Left renal cortex interstitium (tissue), 4 donors: Measurements from ENCODE around the gene RARRES2. TPM values are rescaled to one million over a fixed set of nuclear protein-coding genes. Genes with fewer than 3 reads are reported as not detected.

Experiments
- DNase-seq, 4 donors: peaks; one replicate each; pipeline ENCODE4 v3.0.0-alpha.2; 2013; ENCODE audit warnings: low read depth in 4 of 4, low spot score in 2 of 4, missing footprints in 1 of 4
- polyA plus RNA-seq, 4 donors: library from polyadenylated mRNA; unstranded; fragments of 120-200 nt; gene quantifications; one replicate each; pipeline ENCODE4 v1.2.1, GENCODE V29; 2013; ENCODE audit not compliant: insufficient read length in 4 of 4

Gene RARRES2
- polyA plus RNA-seq, 4 donors: 46.3 to 91.8 (median 55.6) TPM

DNA sequence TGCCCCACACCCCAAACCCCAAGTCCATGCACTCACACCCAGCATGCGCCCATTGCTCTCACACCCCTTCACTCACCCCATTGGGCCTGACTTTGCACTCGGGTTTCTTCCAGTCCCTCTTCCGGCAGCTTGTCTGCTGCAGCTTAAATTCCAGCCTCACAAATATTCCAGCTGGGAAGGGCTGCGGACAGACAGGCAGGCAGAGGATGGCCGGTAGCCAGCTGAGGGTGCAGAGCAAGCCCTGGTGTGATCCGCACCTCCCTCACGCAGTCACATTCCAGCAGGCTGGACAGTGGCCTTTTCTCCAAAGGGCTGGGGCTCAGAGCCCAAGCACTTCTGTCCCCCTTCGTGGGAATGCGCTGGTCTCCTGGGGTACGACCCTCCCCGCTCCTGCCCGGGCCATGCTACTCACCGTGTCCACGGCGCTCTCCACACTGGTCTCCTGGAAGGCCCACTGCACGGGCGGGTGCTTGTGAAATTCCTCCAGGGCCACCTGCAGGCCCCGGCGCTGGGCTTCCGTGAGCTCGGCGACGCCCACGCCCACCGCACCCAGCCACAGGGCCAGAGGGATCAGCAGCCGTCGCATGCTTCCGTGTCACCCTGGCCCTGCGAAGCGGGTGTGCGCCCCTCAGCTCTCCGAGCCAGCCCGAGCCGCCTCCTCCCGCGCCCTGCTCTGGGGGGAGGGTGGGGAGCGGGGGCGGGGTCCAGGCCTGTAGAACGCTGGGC, 1.2 kb downstream of the RARRES2 start:
- DNase-seq: no peak

DNA sequence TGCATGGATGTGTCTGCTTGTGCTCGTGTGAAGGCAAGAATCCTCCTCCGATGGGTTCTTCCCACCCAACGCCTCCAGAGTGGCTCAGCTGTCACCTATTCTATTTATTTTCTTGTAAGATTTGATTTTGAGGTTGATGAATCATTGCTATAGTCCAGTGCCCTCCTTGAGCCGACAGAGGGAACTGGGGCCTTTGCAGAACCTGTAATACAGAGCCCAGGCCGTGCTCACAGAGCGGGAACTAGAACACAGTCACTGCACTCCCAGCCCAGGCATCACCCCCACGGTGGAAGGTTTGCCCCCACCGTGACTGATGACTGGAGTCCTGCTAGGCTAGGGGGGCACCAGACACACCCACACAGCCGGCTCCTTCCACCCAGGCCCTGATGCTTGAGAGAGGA, 2.0 kb downstream of the RARRES2 start:
- DNase-seq: no peak

DNA sequence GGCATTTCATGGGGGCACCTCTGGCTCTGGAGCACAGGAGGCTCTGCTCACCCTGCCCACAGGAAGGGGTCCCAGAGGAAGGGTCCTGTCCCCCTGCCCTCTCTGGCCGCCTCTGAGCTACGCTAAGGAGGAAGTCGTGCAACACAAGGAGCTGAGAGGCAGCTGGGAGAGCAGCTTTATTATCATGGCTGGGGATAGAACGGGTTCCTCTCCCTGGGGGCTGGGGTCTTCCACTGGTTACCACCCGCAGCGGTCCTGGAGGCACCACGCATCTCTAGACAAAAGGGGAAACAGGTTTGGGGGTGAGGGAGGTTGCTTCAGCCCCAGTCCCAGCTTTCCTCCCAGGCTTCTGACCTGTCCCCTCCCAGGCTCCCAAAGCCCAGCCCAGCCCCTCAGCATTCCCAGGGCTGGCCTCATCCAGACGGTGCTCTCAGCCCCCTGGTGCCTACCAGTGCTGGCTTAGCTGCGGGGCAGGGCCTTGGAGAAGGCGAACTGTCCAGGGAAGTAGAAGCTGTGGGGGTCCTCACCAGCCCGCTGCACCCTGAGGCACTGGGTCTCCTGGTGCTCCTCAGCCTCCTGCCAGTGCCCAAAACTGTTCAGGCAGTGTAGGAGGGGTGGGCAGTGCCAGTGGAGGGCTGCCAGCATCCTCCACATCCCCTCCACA, 3.1 kb downstream of the RARRES2 start:
- no peak for DNase-seq

DNA sequence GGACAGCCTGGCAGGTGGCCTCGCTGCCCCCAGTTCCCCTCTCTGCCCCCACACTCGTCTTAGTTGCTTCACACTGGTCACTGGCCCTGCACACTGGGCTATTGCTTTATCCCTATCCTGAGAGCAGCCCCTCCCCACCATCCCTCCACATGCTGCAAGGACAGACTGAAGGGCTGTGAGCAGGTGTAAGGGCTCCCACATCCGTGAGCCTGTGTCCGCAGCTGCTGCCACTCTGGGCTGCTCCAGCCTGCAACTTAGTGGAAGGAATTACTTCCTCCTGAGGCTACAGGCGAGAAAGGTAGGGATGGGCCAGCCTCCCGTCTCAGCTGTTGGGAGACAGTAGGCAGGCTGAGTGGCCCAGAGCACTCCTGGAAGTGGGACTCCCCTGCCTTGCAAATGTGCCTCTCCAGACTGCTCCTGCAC, 3.8 kb downstream of the RARRES2 start:
- no peak for DNase-seq

DNA sequence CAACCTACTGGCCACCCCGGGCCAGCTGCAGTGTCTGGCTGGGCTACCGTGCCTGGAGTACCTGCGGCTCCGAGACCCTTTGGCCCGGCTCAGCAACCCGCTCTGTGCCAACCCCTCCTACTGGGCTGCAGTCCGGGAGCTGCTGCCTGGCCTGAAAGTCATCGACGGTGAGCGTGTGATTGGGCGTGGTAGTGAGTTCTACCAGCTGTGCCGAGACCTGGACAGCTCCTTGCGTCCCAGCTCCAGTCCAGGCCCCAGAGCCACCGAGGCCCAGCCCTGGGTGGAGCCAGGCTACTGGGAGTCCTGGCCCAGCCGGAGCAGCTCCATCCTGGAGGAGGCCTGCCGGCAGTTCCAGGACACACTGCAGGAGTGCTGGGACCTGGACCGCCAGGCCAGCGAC, 4.2 kb downstream of the RARRES2 start:
- no peak for DNase-seq

DNA sequence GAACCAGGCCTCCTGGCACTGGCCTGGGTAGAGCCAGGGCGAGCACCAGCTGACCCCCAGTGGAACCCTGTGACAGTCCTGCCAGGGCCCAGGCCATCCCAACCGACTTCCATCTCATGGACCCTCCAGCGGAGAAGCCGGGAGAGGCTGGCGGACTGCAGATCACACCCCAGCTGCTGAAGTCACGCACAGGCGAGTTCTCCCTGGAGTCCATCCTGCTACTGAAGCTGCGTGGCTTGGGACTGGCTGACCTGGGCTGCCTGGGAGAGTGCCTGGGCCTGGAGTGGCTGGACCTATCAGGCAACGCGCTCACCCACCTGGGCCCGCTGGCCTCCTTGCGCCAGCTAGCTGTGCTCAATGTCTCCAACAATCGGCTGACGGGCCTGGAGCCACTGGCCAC, 4.7 kb downstream of the RARRES2 start:
- DNase-seq: no peak

DNA sequence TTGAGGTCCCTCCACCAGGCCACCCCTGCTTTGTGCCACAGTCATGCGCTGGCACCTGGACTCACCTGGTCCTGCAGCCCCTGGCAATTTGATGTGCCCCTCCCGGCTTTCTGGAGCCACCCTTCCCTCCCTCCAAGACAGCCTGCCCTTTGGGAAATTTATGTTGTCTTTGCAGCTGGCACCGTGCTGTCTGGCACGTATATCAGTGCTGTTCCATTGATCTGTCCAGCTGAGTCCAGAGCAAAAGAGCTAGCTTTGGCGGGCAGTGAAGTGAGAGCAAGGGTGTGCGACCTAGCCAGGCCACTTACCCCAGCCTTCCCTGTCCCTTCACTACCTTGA, 5.7 kb downstream of the RARRES2 start:
- no peak for DNase-seq

DNA sequence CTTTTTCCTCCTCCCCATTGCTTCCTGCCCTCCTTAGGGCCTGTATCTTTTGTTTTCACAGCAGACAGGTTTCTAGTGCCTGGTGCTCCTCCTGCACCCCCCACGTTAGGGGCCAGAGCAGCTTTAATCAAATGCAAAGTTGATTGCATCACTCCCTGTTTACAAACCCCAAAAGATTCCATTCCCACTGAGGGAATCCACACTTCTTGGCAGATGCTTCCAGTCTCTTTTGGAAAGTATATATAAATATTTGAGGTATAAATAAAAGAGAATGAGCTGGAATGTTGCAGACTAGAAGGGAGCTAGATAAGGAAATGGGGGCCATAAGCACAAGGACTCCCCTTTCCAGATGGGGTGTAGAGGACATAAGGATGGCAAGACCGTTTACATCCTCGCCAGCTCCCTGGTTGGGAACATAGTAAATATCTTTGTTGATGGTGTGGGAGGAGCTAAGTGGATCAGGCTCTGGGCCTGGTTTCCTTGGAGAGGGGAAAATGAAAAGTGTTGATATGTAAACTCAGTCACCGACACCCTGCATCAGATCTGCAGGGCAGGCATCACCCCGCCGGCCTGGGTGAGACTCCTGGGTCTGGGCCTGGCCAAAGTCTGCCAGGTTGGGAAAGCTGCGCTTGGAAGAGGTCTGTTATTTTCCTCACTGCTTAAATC, 6.2 kb downstream of the RARRES2 start:
- no peak for DNase-seq

DNA sequence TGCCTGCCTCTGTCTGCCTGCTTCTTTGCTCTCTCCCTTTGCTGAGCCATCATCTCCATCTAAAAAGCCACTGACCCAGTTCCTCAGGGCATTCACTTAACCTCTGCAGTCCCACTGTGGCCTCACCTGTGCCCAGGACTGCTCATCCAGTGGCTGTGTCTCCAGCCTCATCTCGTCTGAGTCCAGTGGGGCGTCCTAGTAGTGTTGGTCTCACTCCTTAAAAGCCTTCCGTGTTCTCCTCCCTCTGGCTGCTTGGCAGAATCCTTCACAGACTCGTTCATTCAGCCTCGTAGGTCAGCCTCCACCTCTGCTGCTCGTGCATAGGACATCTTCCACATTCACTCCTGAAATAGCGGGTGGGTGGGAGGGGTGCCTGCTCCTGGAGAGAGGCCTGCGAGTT, 7.3 kb downstream of the RARRES2 start:
- no peak for DNase-seq

DNA sequence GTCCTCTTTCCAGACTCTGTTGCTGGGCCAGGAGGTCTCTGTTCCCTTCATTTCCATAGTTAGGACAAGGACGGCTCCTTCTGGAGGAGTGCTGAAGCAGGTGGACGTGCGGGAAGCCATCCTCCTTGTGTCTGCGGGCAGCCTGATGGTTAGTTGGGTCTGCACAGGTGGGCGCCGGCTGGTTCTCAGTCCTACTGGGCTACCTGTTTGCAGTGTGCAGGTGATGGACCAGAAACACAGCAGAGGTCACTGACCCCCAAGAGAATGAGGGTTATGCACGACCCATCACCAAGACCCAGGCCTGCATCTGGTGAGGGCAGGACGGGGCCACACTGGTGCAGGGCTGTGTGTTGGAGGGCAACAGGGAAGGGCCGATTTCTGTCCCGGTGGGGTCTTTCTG, 7.8 kb downstream of the RARRES2 start:
- no peak for DNase-seq

DNA sequence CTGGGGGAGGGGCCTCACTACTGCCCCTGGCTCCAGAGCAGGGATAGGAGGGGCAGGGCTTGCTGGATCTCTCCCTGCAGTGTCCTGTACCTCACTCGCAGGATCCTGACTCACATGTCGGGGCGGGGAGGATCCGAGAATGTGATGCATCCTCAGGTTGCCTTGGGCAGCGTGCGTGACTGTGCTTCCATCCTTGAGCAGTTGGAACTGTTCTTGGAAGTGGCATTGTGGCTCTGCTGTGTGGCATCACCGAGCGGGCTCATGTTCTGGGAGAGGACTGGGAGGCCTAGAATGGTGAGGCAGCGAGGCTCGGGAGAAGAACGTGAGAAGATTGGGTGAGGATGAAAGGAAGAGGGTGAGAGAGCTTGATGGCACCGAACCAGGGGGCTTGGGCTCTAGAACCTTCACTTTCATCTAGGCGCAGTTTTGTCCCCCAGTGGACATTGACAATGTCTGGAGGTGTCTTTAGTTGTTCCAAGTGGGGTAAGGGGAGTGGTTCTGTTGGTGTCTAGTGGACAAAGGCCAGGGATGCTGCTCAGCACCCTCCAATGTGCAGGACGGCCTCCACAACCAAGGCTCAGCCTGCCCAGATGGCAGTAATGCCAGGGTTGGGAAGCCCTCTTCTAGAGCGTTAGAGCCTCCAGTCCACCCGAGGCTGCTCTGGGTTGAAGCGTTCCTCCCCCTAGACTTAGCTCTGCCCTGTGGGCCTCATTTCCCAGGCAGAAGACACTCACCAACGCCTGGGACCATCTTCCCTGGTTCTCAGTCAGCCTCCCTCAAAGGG, 8.4 kb downstream of the RARRES2 start:
- no peak for DNase-seq

DNA sequence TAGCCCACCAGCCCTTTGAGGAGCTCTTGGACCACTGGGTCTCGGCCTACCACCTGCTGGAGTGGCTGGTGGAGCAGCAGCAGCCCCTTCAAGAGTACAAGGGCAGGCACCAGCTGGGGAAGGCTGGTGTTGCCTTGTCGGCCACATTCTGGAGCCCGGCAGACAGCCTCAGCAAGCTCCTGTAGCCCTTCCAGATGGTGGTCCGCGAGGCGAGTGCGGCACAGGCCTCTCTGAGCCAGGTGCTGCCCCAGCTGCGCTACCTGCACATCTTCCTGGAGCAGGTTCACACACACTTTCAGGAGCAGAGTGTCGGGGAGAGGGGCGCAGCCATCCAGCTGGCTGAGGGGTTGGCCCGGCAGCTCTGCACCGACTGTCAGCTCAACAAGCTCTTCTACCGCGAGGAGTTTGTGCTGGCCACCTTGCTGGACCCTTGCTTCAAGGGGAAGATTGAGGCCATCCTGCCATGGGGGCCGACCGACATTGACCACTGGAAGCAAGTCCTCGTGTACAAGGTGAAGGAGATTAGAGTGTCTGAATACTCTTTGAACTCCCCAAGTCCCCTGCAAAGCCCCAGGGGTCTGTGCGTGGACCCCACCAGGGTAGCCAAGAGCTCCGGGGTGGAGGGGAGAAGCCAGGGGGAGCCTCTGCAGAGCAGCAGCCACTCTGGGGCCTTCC, 11.1 kb downstream of the RARRES2 start:
- no peak for DNase-seq

DNA sequence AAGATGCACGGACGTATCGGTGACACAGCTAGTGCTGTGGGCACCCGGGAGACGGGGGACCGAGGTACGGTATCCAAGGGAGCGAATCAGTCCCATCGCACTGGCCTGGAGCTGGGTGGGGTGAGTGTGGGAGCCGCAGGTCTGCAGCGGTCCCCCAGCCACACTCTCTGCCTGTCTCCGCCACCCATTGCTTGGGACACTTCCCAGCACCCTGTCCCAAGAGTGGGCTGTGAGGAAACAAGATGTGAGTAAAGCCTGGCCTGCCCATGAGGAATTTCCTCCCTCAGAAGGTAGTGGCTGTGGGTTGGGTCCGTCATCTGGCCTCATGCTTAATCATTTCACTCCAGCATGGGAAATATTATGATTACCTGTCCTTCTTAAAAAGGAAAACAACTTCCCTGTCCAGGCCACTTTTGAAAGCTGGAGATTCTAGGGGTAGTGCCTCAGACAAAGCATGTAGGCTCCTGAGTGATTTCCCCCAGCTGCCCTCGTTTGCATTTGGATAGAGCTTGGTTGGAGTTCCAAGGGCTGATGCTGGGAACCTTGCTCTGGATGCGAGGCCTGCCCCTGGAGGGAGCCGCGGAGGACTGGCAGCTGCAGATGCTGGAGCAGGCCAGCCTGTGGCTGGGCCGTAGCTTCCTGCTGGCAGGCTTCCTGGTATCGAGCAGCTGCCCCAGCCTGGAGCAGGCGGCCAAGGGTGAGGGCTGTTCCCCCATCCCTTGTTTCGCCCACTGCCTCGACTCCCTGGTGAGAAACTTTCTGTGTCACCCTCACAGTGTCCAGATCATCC, 11.9 kb downstream of the RARRES2 start:
- no peak for DNase-seq

DNA sequence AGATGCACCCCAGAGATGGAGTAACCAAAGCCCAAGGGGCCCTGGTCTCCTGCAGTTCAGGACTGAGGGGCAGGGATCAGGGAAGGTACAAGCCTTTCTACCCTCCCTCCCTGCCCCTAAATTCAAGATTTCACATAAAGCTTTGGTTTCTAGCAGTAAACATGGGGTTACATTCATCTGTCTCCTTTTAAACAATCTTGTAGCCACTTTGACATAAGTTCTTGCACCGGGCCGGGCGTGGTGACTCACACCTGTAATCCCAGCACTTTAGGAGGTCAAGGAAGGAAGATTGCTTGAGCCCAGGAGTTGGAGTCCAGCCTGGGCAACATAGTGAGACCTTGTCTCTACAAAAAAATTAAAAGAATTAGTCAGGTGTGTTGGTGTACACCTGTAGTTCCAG, 14.1 kb downstream of the RARRES2 start:
- no peak for DNase-seq

DNA sequence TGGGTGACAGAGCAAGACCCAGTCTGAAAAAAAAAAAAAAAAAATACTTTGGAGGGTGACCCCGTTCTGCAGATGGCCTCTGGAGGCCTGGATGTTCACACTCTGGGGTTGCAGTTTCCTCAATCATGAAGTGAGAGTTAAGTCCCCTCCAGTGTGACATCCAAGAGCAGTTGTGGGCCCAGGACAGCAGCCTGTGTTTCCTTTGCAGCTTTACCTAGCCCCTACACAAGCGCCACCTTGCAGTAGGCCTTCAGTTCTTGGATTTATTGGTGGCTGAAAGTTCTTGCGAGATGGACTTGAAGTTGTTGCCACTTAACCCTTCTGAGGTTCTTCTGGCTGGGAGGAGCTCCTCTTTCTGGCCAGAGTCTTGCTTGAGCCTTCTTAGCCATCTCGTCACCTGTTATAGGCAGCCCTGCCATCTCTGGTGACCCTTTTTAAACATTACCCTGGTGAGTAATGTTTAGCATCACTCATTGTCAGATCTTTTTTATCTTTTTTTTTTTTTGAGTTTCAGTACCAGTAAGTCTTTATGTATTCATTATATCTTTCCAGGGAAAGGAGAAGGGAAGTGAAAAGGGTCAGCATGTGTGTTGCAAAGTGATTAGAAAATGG, 14.7 kb downstream of the RARRES2 start:
- no peak for DNase-seq

DNA sequence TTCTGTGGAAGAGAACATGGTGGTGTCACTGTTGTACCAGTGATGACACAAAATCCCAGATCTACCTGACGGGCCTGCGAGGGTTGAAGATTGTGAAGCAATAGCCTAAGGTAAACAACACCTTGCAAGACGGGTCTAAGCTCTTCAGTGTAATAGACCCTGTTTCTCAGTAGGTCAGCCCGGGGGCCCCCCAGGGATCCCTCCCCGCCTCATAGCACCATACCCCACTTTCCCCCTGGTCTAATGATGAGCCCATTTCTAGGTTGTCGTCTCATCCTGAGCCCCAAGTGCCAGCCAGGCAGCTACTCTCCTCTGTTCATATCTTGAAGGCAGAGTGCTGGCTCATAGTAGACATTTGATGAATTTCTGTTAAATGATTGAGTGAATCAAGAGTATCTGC, 15.5 kb downstream of the RARRES2 start:
- no peak for DNase-seq

DNA sequence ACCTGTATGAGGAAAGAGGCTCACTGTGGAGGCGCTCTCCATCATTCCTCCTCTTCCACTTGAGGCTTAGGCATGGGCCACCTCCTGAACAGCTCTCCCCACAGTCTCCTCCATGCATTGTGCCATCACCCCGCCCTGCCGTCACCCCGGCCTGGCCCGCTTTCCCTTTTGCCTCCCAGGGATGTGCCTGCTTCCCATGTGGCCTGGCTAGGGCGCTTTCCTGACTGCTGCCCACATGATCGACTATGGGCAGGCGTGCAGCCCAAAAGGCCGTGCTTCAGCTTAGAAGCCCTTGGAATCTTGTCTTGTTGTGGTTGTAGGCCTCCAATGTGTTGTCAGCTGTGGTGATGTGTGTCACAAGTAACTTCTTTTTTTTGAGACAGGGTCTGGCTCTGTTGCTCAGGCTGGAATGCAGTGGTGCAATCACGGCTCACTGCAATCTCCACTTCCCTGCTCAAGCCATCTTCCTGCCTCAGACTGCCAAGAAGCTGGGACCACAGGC, 16.3 kb downstream of the RARRES2 start:
- no peak for DNase-seq

DNA sequence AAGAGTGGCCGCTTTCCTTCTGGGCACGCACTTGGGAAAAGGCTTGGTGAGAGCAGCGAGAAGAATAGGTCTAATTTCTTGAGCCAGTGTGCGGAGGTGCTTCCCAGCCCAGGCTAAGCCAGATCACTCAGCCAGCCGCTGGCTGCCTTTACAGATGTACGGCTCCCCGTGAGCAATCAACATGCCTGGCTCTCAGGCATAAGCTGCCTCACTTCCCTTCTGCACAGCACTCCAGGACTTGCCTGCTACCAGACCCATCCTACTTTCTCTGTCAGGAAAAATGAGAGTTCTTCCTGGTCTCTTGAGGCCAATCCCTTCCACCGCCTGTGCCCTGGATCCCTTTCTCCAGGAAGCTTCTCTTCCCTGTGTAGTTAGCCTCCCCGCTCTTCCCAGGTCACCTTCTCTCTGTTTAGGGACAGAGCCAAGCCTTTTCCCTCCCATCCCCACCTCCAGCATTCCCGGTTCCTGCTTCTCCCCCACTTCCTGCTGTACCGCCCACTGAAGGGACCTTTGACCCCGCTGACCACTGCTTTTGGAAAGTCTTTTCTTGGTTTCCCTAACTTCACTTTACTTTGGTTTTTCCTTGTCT, 17.0 kb downstream of the RARRES2 start:
- no peak for DNase-seq
